ENCODE measurements around the gene POC1B. TPM values are rescaled to one million over a fixed set of nuclear protein-coding genes. Genes with fewer than 3 reads are reported as not detected.

Gene POC1B
- total and polyA plus RNA-seq, 12 donors: 3.3 to 18.5 (median 11.8) TPM

- intact Hi-C loops (cut with DNase I): no loop called here
- no peaks in the 10 kb centered on the region for H3K36me3 ChIP-seq (replicated peaks in 1 of 2)
- no peaks in the 10 kb centered on the region for H3K27me3 ChIP-seq
- no peak for DNase-seq
- 60 to 75% (median 73%) methylated on average over 6 of the region's 6 CpGs for WGBS, 4 donors
- no peak overlapping the region for H3K4me3 ChIP-seq
- H3K4me1 ChIP-seq (replicated peaks in 1 of 2): peaks cover 14 to 36% of the 10 kb centered on the region in 2 donors
- H3K27ac ChIP-seq: peak overlapping the region in 3 of 5 donors; percentile 21 to 62 (median 31)
- no peaks in the 10 kb centered on the region for H3K9me3 ChIP-seq (replicated peaks in 1 of 3)
- no peak for TF ChIP-seq CTCF (IDR thresholded peaks at IDR 0.05)
- no peak for TF ChIP-seq POLR2A (IDR thresholded peaks at IDR 0.05)
These were observed 142.4 kb downstream of the POC1B start for GRCh38 chr12:89383235-89384049.

- H3K36me3 ChIP-seq (replicated peaks in 1 of 2): no peaks in the 10 kb centered on the region
- H3K4me1 ChIP-seq (replicated peaks in 1 of 2): peaks cover 14 to 36% of the 10 kb centered on the region in 2 donors
- H3K27ac ChIP-seq: no peak overlapping the region
- TF ChIP-seq CTCF (IDR thresholded peaks at IDR 0.05) (no peak), POLR2A (IDR thresholded peaks at IDR 0.05) (no peak)
- 68 to 92% (median 87%) methylated on average over 5 of the region's 5 CpGs for WGBS, 4 donors
- intact Hi-C loops (cut with DNase I): no loop called here
- H3K9me3 ChIP-seq (replicated peaks in 1 of 3): no peaks in the 10 kb centered on the region
- H3K4me3 ChIP-seq: no peak overlapping the region
- DNase-seq: no peak
- no peaks in the 10 kb centered on the region for H3K27me3 ChIP-seq
These were observed 143.5 kb downstream of the POC1B start for GRCh38 chr12:89382328-89382727.

- intact Hi-C loops (cut with DNase I): no loop called here
- TF ChIP-seq POLR2A (IDR thresholded peaks at IDR 0.05) (no peak), CTCF (IDR thresholded peaks at IDR 0.05) (no peak)
- Histone ChIP-seq H3K4me1 (replicated peaks in 1 of 2) (peaks cover 14 to 25% of the 10 kb centered on the region in 2 donors), H3K27ac (no peak overlapping the region), H3K4me3 (no peak overlapping the region), H3K27me3 (no peaks in the 10 kb centered on the region), H3K9me3 (replicated peaks in 1 of 3) (no peaks in the 10 kb centered on the region), H3K36me3 (replicated peaks in 1 of 2) (no peaks in the 10 kb centered on the region)
- DNase-seq: no peak
- WGBS, 4 donors: 86 to 94% (median 92%) methylated on average over 5 of the region's 5 CpGs
These were observed 145.9 kb downstream of the POC1B start for GRCh38 chr12:89379839-89380467.

GRCh38 chr12:89379148-89379838 lies 146.6 kb downstream of the POC1B start:
- H3K36me3 ChIP-seq (replicated peaks in 1 of 2): no peaks in the 10 kb centered on the region
- no peak overlapping the region for H3K4me3 ChIP-seq
- H3K27me3 ChIP-seq: no peaks in the 10 kb centered on the region
- intact Hi-C loops (cut with DNase I): no loop called here
- no peak for DNase-seq
- no peak overlapping the region for H3K27ac ChIP-seq
- H3K9me3 ChIP-seq (replicated peaks in 1 of 3): no peaks in the 10 kb centered on the region
- WGBS, 4 donors: 81 to 90% (median 85%) methylated on average over 6 of the region's 6 CpGs
- peaks cover 7 to 18% of the 10 kb centered on the region in 2 donors for H3K4me1 ChIP-seq (replicated peaks in 1 of 2)
- TF ChIP-seq CTCF (IDR thresholded peaks at IDR 0.05) (no peak), POLR2A (IDR thresholded peaks at IDR 0.05) (no peak)
